Peyer's patch (tissue), 4 donors: ENCODE data around the gene PRAMEF9.
"Not testable (repeated sequence)": the region's sequence is repeated elsewhere in the genome, so short reads cannot be mapped to it uniquely, and the experiment has no call there.

Source experiments
- CTCF ChIP-seq, 6 experiments: fragments of 450-650 bp in 4 of 6; fragments of 200-600 bp in 2 of 6; sonication (generic) in 1 of 6; IDR thresholded peaks; one replicate each; pipeline ENCODE4 v1.5.1; 2017 to 2019; ENCODE audit warnings: antibody characterized with exemption in 6 of 6, mild to moderate bottlenecking in 3 of 6, moderate library complexity in 1 of 6
- POLR2A ChIP-seq, 2 donors: fragments of 450-650 bp; IDR thresholded peaks; one replicate each; pipeline ENCODE4 v1.5.1; 2017; ENCODE audit warnings: antibody characterized with exemption in 2 of 2, mild to moderate bottlenecking in 2 of 2, moderate library complexity in 2 of 2

- TF ChIP-seq POLR2A, CTCF (IDR thresholded peaks at IDR 0.05): not testable (repeated sequence)
These were observed 37.1 kb downstream of the PRAMEF9 start for GRCh38 chr1:13208712-13209111.
